SK-N-SH treated with all-trans-retinoic acid at 6 μM for 48 hours (cell line): ENCODE measurements around the gene GINS3.
"Not testable (repeated sequence)": the region's sequence is repeated elsewhere in the genome, so short reads cannot be mapped to it uniquely, and the experiment has no call there.

ENCODE experiments used
- BACH2 ChIP-seq: fragments of 250-450 bp; sonication (Bioruptor Pico); IDR thresholded peaks from 2 replicates; pipeline ENCODE4 v1.9.0; 2021; ENCODE audit warnings: mild to moderate bottlenecking, borderline replicate concordance
- ESRRG ChIP-seq: fragments of 250-450 bp; sonication (Bioruptor Pico); IDR thresholded peaks from 2 replicates; pipeline ENCODE4 v1.6.1; 2021; ENCODE audit warnings: mild to moderate bottlenecking
- PATZ1 ChIP-seq: fragments of 250-450 bp; sonication (Bioruptor Pico); IDR thresholded peaks from 2 replicates; pipeline ENCODE4 v1.8.0; 2020; ENCODE audit warnings: mild to moderate bottlenecking, moderate library complexity, borderline replicate concordance
- RARB ChIP-seq: fragments of 250-450 bp; sonication (Bioruptor Pico); IDR thresholded peaks from 2 replicates; pipeline ENCODE4 v1.8.0; 2021; ENCODE audit warnings: mild to moderate bottlenecking, moderate library complexity
- SNAI2 ChIP-seq: fragments of 250-450 bp; sonication (Bioruptor Pico); IDR thresholded peaks from 2 replicates; pipeline ENCODE4 v1.5.0; 2020; ENCODE audit warnings: mild to moderate bottlenecking, moderate library complexity
- TCF4 ChIP-seq: fragments of 250-450 bp; sonication (Bioruptor Pico); IDR thresholded peaks from 2 replicates; pipeline ENCODE4 v1.8.0; 2021; ENCODE audit warnings: mild to moderate bottlenecking, moderate library complexity, borderline replicate concordance
- TOX ChIP-seq: fragments of 250-450 bp; sonication (Bioruptor Pico); IDR thresholded peaks from 2 replicates; pipeline ENCODE4 v1.8.0; 2021; ENCODE audit warnings: mild to moderate bottlenecking, moderate library complexity, borderline replicate concordance
- ZFP3 ChIP-seq: fragments of 250-450 bp; sonication (Bioruptor Pico); IDR thresholded peaks from 2 replicates; pipeline ENCODE4 v1.5.0; 2020; ENCODE audit warnings: mild to moderate bottlenecking, moderate library complexity
- ZFP30 ChIP-seq: fragments of 450-650 bp; formaldehyde crosslinking; IDR thresholded peaks from 2 replicates; pipeline ENCODE4 v1.5.0; 2022; ENCODE audit warnings: mild to moderate bottlenecking, moderate library complexity
- ZNF565 ChIP-seq: fragments of 450-650 bp; formaldehyde crosslinking; conservative IDR thresholded peaks from 2 replicates; pipeline ENCODE4 v1.5.0; 2020; ENCODE audit warnings: low read depth, mild to moderate bottlenecking, moderate library complexity
- ZNF70 ChIP-seq: fragments of 450-650 bp; formaldehyde crosslinking; IDR thresholded peaks from 2 replicates; pipeline ENCODE4 v1.5.0; 2020; ENCODE audit warnings: mild to moderate bottlenecking, moderate library complexity
- ZNF8 ChIP-seq: fragments of 450-650 bp; formaldehyde crosslinking; IDR thresholded peaks from 2 replicates; pipeline ENCODE4 v1.5.0; 2020; ENCODE audit warnings: mild to moderate bottlenecking, moderate library complexity

GRCh38 chr16:58412615-58412970, 20.3 kb downstream of the GINS3 start:
- not testable (repeated sequence) for TF ChIP-seq RARB (CRISPR knock-in tag); BACH2 (CRISPR knock-in tag); SNAI2; ZNF565; TOX; PATZ1 (CRISPR knock-in tag); TCF4; ZFP30 (CRISPR knock-in tag); ZNF70 (CRISPR knock-in tag); ZFP3 (CRISPR knock-in tag); ZNF8 (CRISPR knock-in tag); ESRRG (CRISPR knock-in tag)
